KMS-11 (cell line): ENCODE results near the gene POM121L2.

Experiments
- H2AFZ ChIP-seq: fragments of 200-600 bp; sonication (generic); 2 replicates; pipeline ENCODE4 v1.6.1; 2016; ENCODE audit warnings: antibody characterized with exemption, mixed run types, low read depth
- H3K27ac ChIP-seq: fragments of 200-600 bp; sonication (generic); 2 replicates; pipeline ENCODE4 v1.6.1; 2016; ENCODE audit warnings: mild to moderate bottlenecking, mixed run types
- H3K27me3 ChIP-seq: fragments of 200-600 bp; sonication (generic); 2 replicates; pipeline ENCODE4 v1.6.1; 2017; ENCODE audit warnings: mild to moderate bottlenecking, low read depth, mixed run types, moderate library complexity; ENCODE audit not compliant: insufficient read depth
- H3K36me3 ChIP-seq: fragments of 200-600 bp; sonication (generic); 2 replicates; pipeline ENCODE4 v1.6.1; 2017; ENCODE audit warnings: mild to moderate bottlenecking, mixed run types; ENCODE audit not compliant: insufficient read depth
- H3K4me1 ChIP-seq: fragments of 200-600 bp; sonication (generic); 2 replicates; pipeline ENCODE4 v1.6.1; 2016; ENCODE audit warnings: mild to moderate bottlenecking, low read depth, mixed run types; ENCODE audit not compliant: poor library complexity, severe bottlenecking
- H3K4me2 ChIP-seq: fragments of 200-600 bp; sonication (generic); 2 replicates; pipeline ENCODE4 v1.7.0; 2016; ENCODE audit warnings: mild to moderate bottlenecking, mixed run types
- H3K4me3 ChIP-seq: fragments of 200-600 bp; sonication (generic); IDR thresholded peaks from 2 replicates; pipeline ENCODE4 v1.6.1; 2017; ENCODE audit warnings: low read depth, low read length, mixed read lengths; ENCODE audit not compliant: insufficient read depth
- H3K79me2 ChIP-seq: fragments of 200-600 bp; sonication (generic); 2 replicates; pipeline ENCODE4 v1.6.1; 2016; ENCODE audit warnings: low read depth, mixed run types; ENCODE audit not compliant: insufficient read depth
- H3K9ac ChIP-seq: fragments of 200-600 bp; sonication (generic); 2 replicates; pipeline ENCODE4 v1.6.1; 2016; ENCODE audit warnings: mild to moderate bottlenecking, mixed run types
- H4K20me1 ChIP-seq: fragments of 200-600 bp; sonication (generic); 2 replicates; pipeline ENCODE4 v1.6.1; 2016; ENCODE audit warnings: mild to moderate bottlenecking, mixed run types; ENCODE audit not compliant: insufficient read depth
- CTCF ChIP-seq: fragments of 200-600 bp; sonication (generic); conservative IDR thresholded peaks from 2 replicates; pipeline ENCODE4 v1.6.1; 2017; ENCODE audit warnings: low read depth, mild to moderate bottlenecking, antibody characterized with exemption, low read length, moderate library complexity, mixed read lengths

Gene POM121L2

GRCh38 chr6:27334141-27334540, 22.1 kb upstream of the POM121L2 start:
- Histone ChIP-seq H3K27ac (no peak overlapping the region), H3K36me3 (no peaks in the 10 kb centered on the region), H2AFZ (no peak overlapping the region), H4K20me1 (no peaks in the 10 kb centered on the region), H3K4me2 (no peak overlapping the region), H3K9ac (no peak overlapping the region), H3K4me3 (no peak overlapping the region), H3K79me2 (no peaks in the 10 kb centered on the region), H3K27me3 (no peaks in the 10 kb centered on the region), H3K4me1 (no peaks in the 10 kb centered on the region)
- no peak for TF ChIP-seq CTCF

GRCh38 chr6:27333642-27334040, 21.6 kb upstream of the POM121L2 start:
- Histone ChIP-seq H3K27me3 (no peaks in the 10 kb centered on the region), H3K9ac (no peak overlapping the region), H3K4me1 (no peaks in the 10 kb centered on the region), H4K20me1 (no peaks in the 10 kb centered on the region), H3K4me2 (no peak overlapping the region), H2AFZ (no peak overlapping the region), H3K27ac (no peak overlapping the region), H3K36me3 (no peaks in the 10 kb centered on the region), H3K4me3 (no peak overlapping the region), H3K79me2 (no peaks in the 10 kb centered on the region)
- TF ChIP-seq CTCF = no peak

- no peaks in the 10 kb centered on the region for H3K36me3 ChIP-seq
- H3K4me3 ChIP-seq = no peak overlapping the region
- no peaks in the 10 kb centered on the region for H4K20me1 ChIP-seq
- no peak overlapping the region for H3K4me2 ChIP-seq
- H3K4me1 ChIP-seq = no peaks in the 10 kb centered on the region
- no peak overlapping the region for H2AFZ ChIP-seq
- TF ChIP-seq CTCF = no peak
- H3K9ac ChIP-seq = no peak overlapping the region
- no peaks in the 10 kb centered on the region for H3K27me3 ChIP-seq
- H3K27ac ChIP-seq = no peak overlapping the region
- no peaks in the 10 kb centered on the region for H3K79me2 ChIP-seq
These were observed 20.9 kb upstream of the POM121L2 start for GRCh38 chr6:27332692-27333641.

GRCh38 chr6:27327023-27327738, 15.1 kb upstream of the POM121L2 start:
- no peak for TF ChIP-seq CTCF
- H3K4me1 ChIP-seq = no peaks in the 10 kb centered on the region
- no peak overlapping the region for H3K9ac ChIP-seq

More at GRCh38 chr6:27327023-27327738, 15.1 kb upstream of the POM121L2 start:
- Histone ChIP-seq H2AFZ (no peak overlapping the region), H3K4me2 (no peak overlapping the region), H3K36me3 (no peaks in the 10 kb centered on the region), H3K79me2 (no peaks in the 10 kb centered on the region), H3K27me3 (no peaks in the 10 kb centered on the region), H3K4me3 (no peak overlapping the region), H3K27ac (no peak overlapping the region), H4K20me1 (no peaks in the 10 kb centered on the region)
